Natural killer cell (primary cell): ENCODE data around the gene PRR16. TPM values are rescaled to one million over a fixed set of nuclear protein-coding genes. Genes with fewer than 3 reads are reported as not detected.

Source experiments
- ATAC-seq, 3 donors: fragments of 150-1000 bp in 2 of 3; fragments of 200-7000 bp in 1 of 3; cut with Tn5 transposase; 1 replicate in 1 of 3; 2 replicates in 2 of 3; pipeline ENCODE4 v1.10.0; 2021; ENCODE audit warnings: mild to moderate bottlenecking in 2 of 3, moderate library complexity in 2 of 3
- DNase-seq, 2 donors: peaks; one replicate each; pipeline versions ENCODE4 v3.0.0 to v3.0.0-alpha.2; 2013 to 2021; ENCODE audit warnings: mixed read lengths in 1 of 2
- H3K27ac ChIP-seq: one replicate; pipeline ENCODE4 v1.5.1; 2013; ENCODE audit warnings: mild to moderate bottlenecking, low read length
- H3K27me3 ChIP-seq: one replicate; pipeline ENCODE4 v1.6.1; 2013; ENCODE audit warnings: low read length; ENCODE audit not compliant: control insufficient read depth, insufficient read depth
- H3K36me3 ChIP-seq: one replicate; pipeline ENCODE4 v1.6.1; 2013; ENCODE audit warnings: low read length; ENCODE audit not compliant: control insufficient read depth, insufficient read depth
- H3K4me1 ChIP-seq: one replicate; pipeline ENCODE4 v1.6.1; 2013; ENCODE audit warnings: low read length; ENCODE audit not compliant: control insufficient read depth, insufficient read depth
- H3K4me3 ChIP-seq: one replicate; pipeline ENCODE4 v1.5.1; 2013; ENCODE audit warnings: low read length
- H3K9me3 ChIP-seq: one replicate; pipeline ENCODE4 v1.6.1; 2013; ENCODE audit warnings: low read length; ENCODE audit not compliant: control insufficient read depth, insufficient read depth
- H3K27ac Mint-ChIP-seq, 2 donors: one replicate each; pipeline ENCODE4 v1.8.0; 2022; ENCODE audit warnings: mild to moderate bottlenecking in 2 of 2, mixed read lengths in 2 of 2, moderate library complexity in 1 of 2
- H3K27me3 Mint-ChIP-seq, 2 donors: one replicate each; pipeline ENCODE4 v1.8.0; 2022; ENCODE audit warnings: low read depth in 2 of 2, mixed read lengths in 2 of 2
- H3K36me3 Mint-ChIP-seq: one replicate; pipeline ENCODE4 v1.8.0; 2022; ENCODE audit warnings: mixed read lengths
- H3K4me1 Mint-ChIP-seq, 2 donors: one replicate each; pipeline ENCODE4 v1.8.0; 2022; ENCODE audit warnings: mixed read lengths in 2 of 2
- H3K4me3 Mint-ChIP-seq: one replicate; pipeline ENCODE4 v1.8.0; 2022; ENCODE audit warnings: mild to moderate bottlenecking, moderate library complexity, mixed read lengths
- H3K9me3 Mint-ChIP-seq, 2 donors: one replicate each; pipeline ENCODE4 v1.8.0; 2022; ENCODE audit warnings: mixed read lengths in 2 of 2
- WGBS: methylation state at CpG from one replicate; pipeline ENCODE4 v1.1.7; 2013; ENCODE audit warnings: missing lambda C conversion rate; ENCODE audit not compliant: insufficient coverage; 5-methylcytosine and 5-hydroxymethylcytosine counted together
- intact Hi-C: fragments of 100-400 bp; cut with micrococcal nuclease; formaldehyde crosslinking; loops from one replicate; pipeline ENCODE4 v1.14.2; 2022
- total RNA-seq, 4 donors: library from RNA; stranded (reverse); fragments of 120-200 nt in 1 of 4; gene quantifications; one replicate each; pipeline versions ENCODE4 v1.2.3 to v1.2.4, GENCODE V29; 2013 to 2022
- TF ChIP-seq, protein P1 (sequence below): fragments of 200-600 bp; IDR thresholded peaks from one replicate; pipeline ENCODE4 v1.8.0; 2022; ENCODE audit warnings: antibody characterized with exemption

PRR16 gene
- total RNA-seq, 3 donors from 2014 or later (not counting 1 experiment from before 2014, with no cell fraction given), result not detected

DNA sequence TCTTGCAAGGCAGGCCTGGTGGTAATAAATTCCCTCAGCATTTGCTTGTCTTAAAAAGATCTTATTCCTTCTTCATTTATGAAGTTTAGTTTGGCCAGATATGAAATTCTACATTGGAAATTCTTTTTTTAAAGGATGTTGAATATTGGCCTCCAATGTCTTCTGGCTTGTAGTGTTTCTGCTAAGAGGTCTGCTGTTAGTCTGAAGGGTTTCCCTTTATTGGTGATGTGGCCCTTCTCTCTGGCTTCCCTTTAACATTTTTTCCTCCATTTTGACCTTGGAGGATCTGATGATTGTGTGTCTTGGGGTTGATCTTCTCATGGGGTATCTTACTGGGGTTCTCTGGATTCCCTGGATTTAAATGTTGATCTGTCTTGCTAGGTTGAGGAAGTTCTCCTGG lies 33.5 kb upstream of the PRR16 start:
- DNase-seq, result no peak
- Histone ChIP-seq H3K4me3 (no peak overlapping the region), H3K9me3 (peaks cover 15% of the 10 kb centered on the region), H3K27ac (no peak overlapping the region), H3K36me3 (no peaks in the 10 kb centered on the region), H3K27me3 (no peaks in the 10 kb centered on the region), H3K4me1 (no peaks in the 10 kb centered on the region)
- intact Hi-C loops, result no loop called here
- Mint-ChIP-seq H3K36me3 (peaks cover 20% of the 10 kb centered on the region), H3K27ac (no peak overlapping the region), H3K4me3 (no peak overlapping the region), H3K9me3 (peaks cover 15 to 31% of the 10 kb centered on the region in 2 donors), H3K4me1 (no peaks in the 10 kb centered on the region), H3K27me3 (no peaks in the 10 kb centered on the region)
- no peak for ATAC-seq
- TF ChIP-seq, protein P1, sequence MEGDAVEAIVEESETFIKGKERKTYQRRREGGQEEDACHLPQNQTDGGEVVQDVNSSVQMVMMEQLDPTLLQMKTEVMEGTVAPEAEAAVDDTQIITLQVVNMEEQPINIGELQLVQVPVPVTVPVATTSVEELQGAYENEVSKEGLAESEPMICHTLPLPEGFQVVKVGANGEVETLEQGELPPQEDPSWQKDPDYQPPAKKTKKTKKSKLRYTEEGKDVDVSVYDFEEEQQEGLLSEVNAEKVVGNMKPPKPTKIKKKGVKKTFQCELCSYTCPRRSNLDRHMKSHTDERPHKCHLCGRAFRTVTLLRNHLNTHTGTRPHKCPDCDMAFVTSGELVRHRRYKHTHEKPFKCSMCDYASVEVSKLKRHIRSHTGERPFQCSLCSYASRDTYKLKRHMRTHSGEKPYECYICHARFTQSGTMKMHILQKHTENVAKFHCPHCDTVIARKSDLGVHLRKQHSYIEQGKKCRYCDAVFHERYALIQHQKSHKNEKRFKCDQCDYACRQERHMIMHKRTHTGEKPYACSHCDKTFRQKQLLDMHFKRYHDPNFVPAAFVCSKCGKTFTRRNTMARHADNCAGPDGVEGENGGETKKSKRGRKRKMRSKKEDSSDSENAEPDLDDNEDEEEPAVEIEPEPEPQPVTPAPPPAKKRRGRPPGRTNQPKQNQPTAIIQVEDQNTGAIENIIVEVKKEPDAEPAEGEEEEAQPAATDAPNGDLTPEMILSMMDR, result no peak

DNA sequence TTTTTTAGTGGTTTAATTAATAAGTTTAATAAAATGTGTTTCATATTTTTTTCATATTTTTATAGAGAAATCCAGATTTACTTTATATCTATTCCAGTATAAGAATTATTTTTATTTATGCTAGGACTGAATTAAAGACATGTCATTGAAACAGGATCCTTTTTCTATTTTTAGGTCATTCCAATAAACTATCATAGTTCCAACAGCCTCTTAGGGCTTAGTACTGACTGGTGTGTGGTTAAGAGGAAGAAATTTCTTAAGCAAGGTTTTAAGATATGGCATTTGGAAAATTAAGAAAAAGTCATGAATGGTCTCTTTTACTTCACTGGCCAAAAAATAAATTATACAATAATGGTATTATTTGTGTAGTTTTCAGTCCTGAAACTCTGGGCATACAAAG lies 31.2 kb upstream of the PRR16 start:
- Histone ChIP-seq H3K27ac (no peak overlapping the region), H3K4me1 (no peaks in the 10 kb centered on the region), H3K9me3 (peaks cover 15% of the 10 kb centered on the region), H3K36me3 (no peaks in the 10 kb centered on the region), H3K27me3 (no peaks in the 10 kb centered on the region), H3K4me3 (no peak overlapping the region)
- Mint-ChIP-seq H3K27me3 (no peaks in the 10 kb centered on the region), H3K36me3 (peaks cover 20% of the 10 kb centered on the region), H3K27ac (no peak overlapping the region), H3K4me3 (no peak overlapping the region), H3K4me1 (no peaks in the 10 kb centered on the region), H3K9me3 (peaks cover 17 to 35% of the 10 kb centered on the region in 2 donors)
- intact Hi-C loops, result no loop called here
- TF ChIP-seq, protein P1, result no peak
- DNase-seq (no peak), ATAC-seq (no peak)

DNA sequence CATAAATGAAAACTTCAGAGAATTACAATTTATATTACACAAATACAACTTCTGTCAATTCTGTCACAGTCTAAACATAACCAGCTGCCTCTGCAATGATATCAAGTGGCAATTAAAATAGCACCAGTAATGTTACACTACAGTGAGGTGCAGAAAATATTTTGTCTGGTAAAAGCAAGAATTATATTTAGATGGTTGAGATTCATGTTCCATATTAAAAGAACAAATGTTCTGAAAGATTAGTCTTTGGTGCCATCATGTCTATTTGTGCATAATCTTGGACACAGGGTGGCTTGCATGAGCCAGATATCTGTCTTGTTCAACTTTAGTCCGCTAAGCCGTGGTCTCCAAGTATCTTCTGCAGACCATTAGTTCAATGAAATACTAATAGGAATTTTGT lies 29.0 kb upstream of the PRR16 start:
- H3K9me3 Mint-ChIP-seq, result peaks cover 10 to 23% of the 10 kb centered on the region in 2 donors
- intact Hi-C loops, result no loop called here
- Histone ChIP-seq H3K4me3 (no peak overlapping the region), H3K9me3 (peaks cover 15% of the 10 kb centered on the region), H3K27me3 (no peaks in the 10 kb centered on the region), H3K27ac (no peak overlapping the region), H3K36me3 (no peaks in the 10 kb centered on the region), H3K4me1 (no peaks in the 10 kb centered on the region)
- H3K4me1 Mint-ChIP-seq, result no peaks in the 10 kb centered on the region
- H3K27ac Mint-ChIP-seq, result no peak overlapping the region
- ATAC-seq (no peak), DNase-seq (no peak)
- H3K27me3 Mint-ChIP-seq, result no peaks in the 10 kb centered on the region
- no peak overlapping the region for H3K4me3 Mint-ChIP-seq
- peaks cover 7% of the 10 kb centered on the region for H3K36me3 Mint-ChIP-seq
- TF ChIP-seq, protein P1, result no peak
- 77% methylated on average over 2 of the region's 2 CpGs for WGBS

DNA sequence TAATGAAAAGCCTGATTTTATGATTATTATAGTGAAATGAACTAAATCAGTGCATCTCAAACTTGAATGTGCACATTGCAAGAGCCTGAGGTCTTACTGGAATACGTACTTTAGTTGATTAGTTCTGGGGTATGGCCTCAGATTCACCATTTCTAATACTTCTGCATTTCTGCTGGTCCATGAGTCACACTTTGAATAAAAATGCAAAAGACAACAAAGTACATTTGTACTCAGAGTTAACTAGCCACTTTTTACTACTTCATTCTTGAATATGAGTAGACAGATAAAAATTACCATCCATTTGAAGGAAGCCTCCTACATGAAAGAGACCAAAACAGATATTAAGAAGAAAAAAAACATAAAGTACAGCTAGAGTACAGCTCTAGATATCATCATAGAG lies 27.1 kb upstream of the PRR16 start:
- H3K4me3 Mint-ChIP-seq, result no peak overlapping the region

More for the DNA sequence above, 27.1 kb upstream of the PRR16 start:
- Histone ChIP-seq H3K4me1 (no peaks in the 10 kb centered on the region), H3K4me3 (no peak overlapping the region), H3K27ac (no peak overlapping the region), H3K36me3 (no peaks in the 10 kb centered on the region), H3K27me3 (no peaks in the 10 kb centered on the region), H3K9me3 (peaks cover 7% of the 10 kb centered on the region)
- Mint-ChIP-seq H3K9me3 (peaks cover 3 to 13% of the 10 kb centered on the region in 2 donors), H3K36me3 (no peaks in the 10 kb centered on the region), H3K4me1 (no peaks in the 10 kb centered on the region), H3K27ac (no peak overlapping the region), H3K27me3 (no peaks in the 10 kb centered on the region)
- intact Hi-C loops, result no loop called here
- DNase-seq, result no peak
- WGBS, result 100% methylated on average over 1 of the region's 1 CpG
- no peak for ATAC-seq
- TF ChIP-seq, protein P1, result no peak
